PC-9 (cell line): ENCODE results near the gene USP17L17. TPM values are rescaled to one million over a fixed set of nuclear protein-coding genes. Genes with fewer than 3 reads are reported as not detected.
"Not testable (repeated sequence)": the region's sequence is repeated elsewhere in the genome, so short reads cannot be mapped to it uniquely, and the experiment has no call there.

Experiments used
- BruUV-seq: library from RNA; stranded (reverse); fragments of 400-500 nt; replicated peaks from 2 replicates; lab custom pipeline; 2021; lab: Mats Ljungman, UMichigan
- CTCF ChIA-PET: fragments of 300-600 bp; sonication (Branson Sonifier 250); formaldehyde crosslinking; loops from one replicate; lab custom pipeline; 2022; ENCODE audit warnings: antibody characterized with exemption; lab: Charles Lee
- POLR2A ChIA-PET: fragments of 300-600 bp; sonication (Branson Sonifier 250); formaldehyde crosslinking; loops from one replicate; lab custom pipeline; 2022; ENCODE audit warnings: antibody characterized with exemption; ENCODE audit not compliant: unreplicated experiment; lab: Charles Lee
- DNase-seq, 2 experiments: peaks; one replicate each; pipeline versions ENCODE4 v3.0.0 to v3.0.0-alpha.2; 2015 to 2022; ENCODE audit warnings: mixed read lengths in 1 of 2
- H2AFZ ChIP-seq: fragments of 200-600 bp; sonication (generic); 2 replicates; pipeline ENCODE4 v1.8.1; 2017; ENCODE audit warnings: antibody characterized with exemption
- H3F3A ChIP-seq: fragments of 200-600 bp; sonication (generic); 2 replicates; pipeline ENCODE4 v1.8.1; 2017; ENCODE audit warnings: antibody characterized with exemption, mild to moderate bottlenecking, low read depth; ENCODE audit not compliant: insufficient read depth
- H3K27ac ChIP-seq: fragments of 200-600 bp; sonication (generic); 2 replicates; pipeline ENCODE4 v1.6.1; 2016; ENCODE audit warnings: mixed run types
- H3K27me3 ChIP-seq: fragments of 200-600 bp; sonication (generic); 2 replicates; pipeline ENCODE4 v1.6.1; 2016; ENCODE audit warnings: low read depth, mixed run types; ENCODE audit not compliant: insufficient read depth
- H3K36me3 ChIP-seq: fragments of 200-600 bp; sonication (generic); 2 replicates; pipeline ENCODE4 v1.6.1; 2016; ENCODE audit warnings: low read depth, mixed run types
- H3K4me1 ChIP-seq: fragments of 200-600 bp; sonication (generic); replicated peaks from 2 replicates; pipeline ENCODE4 v1.6.1; 2016; ENCODE audit warnings: mixed run types; ENCODE audit not compliant: insufficient read depth
- H3K4me2 ChIP-seq: fragments of 200-600 bp; sonication (generic); 2 replicates; pipeline ENCODE4 v1.6.1; 2017; ENCODE audit warnings: mixed run types
- H3K4me3 ChIP-seq: fragments of 200-600 bp; sonication (generic); 2 replicates; pipeline ENCODE4 v1.6.1; 2016; ENCODE audit warnings: mixed run types
- H3K79me2 ChIP-seq: fragments of 200-600 bp; sonication (generic); 2 replicates; pipeline ENCODE4 v1.6.1; 2017; ENCODE audit warnings: low read depth, mixed run types
- H3K9me2 ChIP-seq: fragments of 200-600 bp; sonication (generic); 2 replicates; pipeline ENCODE4 v1.8.1; 2017; ENCODE audit warnings: mild to moderate bottlenecking; ENCODE audit not compliant: insufficient read depth
- H3K9me3 ChIP-seq: fragments of 200-600 bp; sonication (generic); 2 replicates; pipeline ENCODE4 v1.8.1; 2016; ENCODE audit warnings: low read depth; ENCODE audit not compliant: insufficient read depth
- H4K20me1 ChIP-seq: fragments of 200-600 bp; sonication (generic); 2 replicates; pipeline ENCODE4 v1.8.1; 2017; ENCODE audit not compliant: insufficient read depth
- intact Hi-C: fragments of 100-400 bp; cut with micrococcal nuclease; formaldehyde crosslinking; loops from one replicate; pipeline ENCODE4 v1.10.0; 2022; ENCODE audit not compliant: unreplicated experiment
- total RNA-seq: library from RNA; stranded (reverse); gene quantifications from 2 replicates; pipeline ENCODE4 v1.2.3, GENCODE V29; 2021

The USP17L17 gene
- total RNA-seq, 1 experiment from 2014 or later = not detected

GRCh38 chr4:9271719-9272118 is 28.0 kb downstream of the USP17L17 start:
- BruUV-seq, H3K79me2 ChIP-seq, H3K4me2 ChIP-seq, H3K4me1 ChIP-seq, H3K27ac ChIP-seq, DNase-seq, H3K9me3 ChIP-seq, H3K27me3 ChIP-seq, H3K36me3 ChIP-seq, H4K20me1 ChIP-seq, H2AFZ ChIP-seq, CTCF ChIA-PET, POLR2A ChIA-PET, intact Hi-C loops, H3K9me2 ChIP-seq, H3K4me3 ChIP-seq, H3F3A ChIP-seq: not testable (repeated sequence)

Other genes with a start within 250 kb of the USP17L17 start
- not detected in 2 replicates for gene FAM90A26, start 73.5 kb upstream of the USP17L17 start, total RNA-seq
- gene USP17L10, start 33.2 kb upstream of the USP17L17 start, total RNA-seq = not detected in 2 replicates
- gene USP17L11, start 28.5 kb upstream of the USP17L17 start, total RNA-seq = not detected in 2 replicates
- gene USP17L12, start 23.7 kb upstream of the USP17L17 start, total RNA-seq = not detected in 2 replicates
- gene USP17L13, start 19.0 kb upstream of the USP17L17 start, total RNA-seq = not detected in 2 replicates
- not detected in 2 replicates for gene USP17L15, start 9.5 kb upstream of the USP17L17 start, total RNA-seq
- gene USP17L18, start 4.8 kb downstream of the USP17L17 start, total RNA-seq = not detected in 2 replicates
- gene USP17L19, start 9.5 kb downstream of the USP17L17 start, total RNA-seq = not detected in 2 replicates
- not detected in 2 replicates for gene USP17L20, start 14.2 kb downstream of the USP17L17 start, total RNA-seq
- not detected in 2 replicates for gene USP17L21, start 19.0 kb downstream of the USP17L17 start, total RNA-seq
- not detected in 2 replicates for gene USP17L22, start 23.7 kb downstream of the USP17L17 start, total RNA-seq
- gene USP17L24, start 81.3 kb downstream of the USP17L17 start, total RNA-seq = not detected in 2 replicates
- gene USP17L25, start 86.0 kb downstream of the USP17L17 start, total RNA-seq = not detected in 2 replicates
- gene USP17L26, start 90.8 kb downstream of the USP17L17 start, total RNA-seq = not detected in 2 replicates
- gene USP17L5, start 95.5 kb downstream of the USP17L17 start, total RNA-seq = not detected in 2 replicates
- gene USP17L27, start 100.3 kb downstream of the USP17L17 start, total RNA-seq = not detected in 2 replicates
- not detected in 2 replicates for gene USP17L28, start 105.0 kb downstream of the USP17L17 start, total RNA-seq
- not detected in 2 replicates for gene USP17L29, start 109.8 kb downstream of the USP17L17 start, total RNA-seq
- not detected in 2 replicates for gene USP17L30, start 119.2 kb downstream of the USP17L17 start, total RNA-seq
- not detected in 2 replicates for gene DEFB131A, start 200.5 kb downstream of the USP17L17 start, total RNA-seq